Keratinocyte (primary cell): ENCODE data around the gene VCL. TPM values are rescaled to one million over a fixed set of nuclear protein-coding genes. Genes with fewer than 3 reads are reported as not detected.

Experiments used
- DNase-seq: peaks from one replicate; pipeline ENCODE4 v3.0.0-alpha.2; 2011; ENCODE audit warnings: low read depth, missing footprints, low spot score
- FAIRE-seq: peaks from 2 replicates; lab custom pipeline; 2011; peaks lifted over from hg19 to GRCh38; lab: Jason Lieb, UNC
- H2AFZ ChIP-seq: 2 replicates; pipeline ENCODE4 v1.6.0; 2012; ENCODE audit warnings: low read length, control low read depth, inconsistent platforms; ENCODE audit not compliant: control insufficient read depth
- H3K27ac ChIP-seq: 2 replicates; pipeline ENCODE4 v1.5.1; 2011; ENCODE audit warnings: low read length; ENCODE audit not compliant: control insufficient read depth, insufficient read depth
- H3K27me3 ChIP-seq: 3 replicates; pipeline ENCODE4 v1.6.0; 2011; ENCODE audit warnings: low read length; ENCODE audit not compliant: control insufficient read depth, insufficient read depth; ENCODE audit errors: extremely low read depth
- H3K36me3 ChIP-seq, 2 experiments: 2 replicates in 1 of 2; 3 replicates in 1 of 2; pipeline ENCODE4 v1.5.1; 2011; ENCODE audit warnings: low read length in 2 of 2, mild to moderate bottlenecking in 1 of 2; ENCODE audit not compliant: control insufficient read depth in 2 of 2, insufficient read depth in 2 of 2; ENCODE audit errors: extremely low read depth in 1 of 2
- H3K4me1 ChIP-seq: 3 replicates; pipeline ENCODE4 v1.5.1; 2011; ENCODE audit warnings: low read length; ENCODE audit not compliant: control insufficient read depth, insufficient read depth; ENCODE audit errors: extremely low read depth
- H3K4me2 ChIP-seq: 3 replicates; pipeline ENCODE4 v1.6.0; 2011; ENCODE audit warnings: low read depth, low read length; ENCODE audit not compliant: control insufficient read depth, insufficient read depth; ENCODE audit errors: extremely low read depth
- H3K4me3 ChIP-seq, 3 experiments: fragments of 200-600 bp in 1 of 3; sonication (generic) in 1 of 3; 2 replicates in 2 of 3; 3 replicates in 1 of 3; pipeline ENCODE4 v1.5.1; 2011 to 2016; ENCODE audit warnings: low read length in 3 of 3, mild to moderate bottlenecking in 3 of 3, control low read depth in 2 of 3, inconsistent platforms in 1 of 3, low read depth in 1 of 3, mixed read lengths in 1 of 3, mixed run types in 1 of 3, moderate library complexity in 1 of 3; ENCODE audit not compliant: control insufficient read depth in 2 of 3, insufficient read depth in 2 of 3; ENCODE audit errors: extremely low read depth in 1 of 3
- H3K79me2 ChIP-seq: 2 replicates; pipeline ENCODE4 v1.6.0; 2012; ENCODE audit warnings: low read length; ENCODE audit not compliant: control insufficient read depth, insufficient read depth
- H3K9ac ChIP-seq: 3 replicates; pipeline ENCODE4 v1.6.0; 2011; ENCODE audit warnings: low read length; ENCODE audit not compliant: control insufficient read depth, insufficient read depth; ENCODE audit errors: extremely low read depth
- H3K9me1 ChIP-seq: 3 replicates; pipeline ENCODE4 v1.6.0; 2011; ENCODE audit warnings: low read length; ENCODE audit not compliant: control insufficient read depth, insufficient read depth; ENCODE audit errors: extremely low read depth
- H3K9me3 ChIP-seq: 2 replicates; pipeline ENCODE4 v1.5.1; 2012; ENCODE audit warnings: low read depth, low read length; ENCODE audit not compliant: control insufficient read depth
- H4K20me1 ChIP-seq: 3 replicates; pipeline ENCODE4 v1.6.0; 2011; ENCODE audit warnings: low read length; ENCODE audit not compliant: control insufficient read depth, insufficient read depth; ENCODE audit errors: extremely low read depth
- CTCF ChIP-seq, 3 experiments: IDR thresholded peaks in 1 of 3; conservative IDR thresholded peaks in 1 of 3; optimal IDR thresholded peaks in 1 of 3; 2 replicates in 2 of 3; 3 replicates in 1 of 3; pipeline versions ENCODE3 to v1.5.1; 2011; ENCODE audit warnings: low read length in 3 of 3, mild to moderate bottlenecking in 3 of 3, moderate library complexity in 2 of 3, control low read depth in 1 of 3, inconsistent platforms in 1 of 3; ENCODE audit not compliant: insufficient read depth in 2 of 3; ENCODE audit errors: extremely low read depth in 1 of 3
- EZH2 ChIP-seq: IDR thresholded peaks from one replicate; pipeline ENCODE4 v1.6.1; 2012; ENCODE audit warnings: inconsistent platforms, mild to moderate bottlenecking, low read length, moderate library complexity
- dilution Hi-C: fragments of 300-500 bp; cut with MboI; formaldehyde crosslinking; loops from one replicate; pipeline ENCODE4 v1.7.0; 2020; ENCODE audit warnings: low sequenced_read_pairs; ENCODE audit not compliant: extremely low pct_ligation_motif_present
- polyA plus RNA-seq, 5 experiments: library from polyadenylated mRNA; depleted of rRNA in 3 of 5; stranded (reverse) in 3 of 5; stranded (forward) in 1 of 5; unstranded in 1 of 5; fragments of >200 nt; gene quantifications; 1 replicate in 1 of 5; 2 replicates in 3 of 5; 3 replicates in 1 of 5; pipeline versions ENCODE4 v1.2.1 to v1.2.3, GENCODE V29; 2011 to 2012; ENCODE audit warnings: missing spikeins in 2 of 5, low read depth in 1 of 5, low replicate concordance in 1 of 5

The VCL gene
- polyA plus RNA-seq, 1 donor (not counting 4 experiments of a cell fraction or from before 2014, with no cell fraction given) = 102 TPM

- DNase-seq (no peak), FAIRE-seq (peak; percentile 13)
- Histone ChIP-seq H3K27ac (no peak overlapping the region), H2AFZ (no peak overlapping the region), H3K79me2 (peaks cover 6% of the 10 kb centered on the region), H3K4me3 (no peak overlapping the region), H3K9me1 (no peaks in the 10 kb centered on the region), H3K36me3 (peaks cover 23 to 27% of the 10 kb centered on the region in 2 experiments), H4K20me1 (no peaks in the 10 kb centered on the region), H3K4me1 (peaks cover 21% of the 10 kb centered on the region), H3K27me3 (no peaks in the 10 kb centered on the region), H3K4me2 (no peak overlapping the region), H3K9ac (no peak overlapping the region), H3K9me3 (no peaks in the 10 kb centered on the region)
- TF ChIP-seq CTCF (optimal IDR thresholded peaks at IDR 0.05 in 1 of 3, IDR thresholded peaks at IDR 0.05 in 1 of 3, conservative IDR thresholded peaks at IDR 0.05 in 1 of 3; ENCODE audit: extremely low read depth in 1 of 3, insufficient read depth in 2 of 3, low read length in 3 of 3) (no peak), EZH2 (no peak)
- dilution Hi-C loops = no loop called here
Measured at GRCh38 chr10:74078037-74078436, 80.1 kb downstream of the VCL start.

- Histone ChIP-seq H3K27me3 (no peaks in the 10 kb centered on the region), H3K9ac (no peak overlapping the region), H3K9me1 (no peaks in the 10 kb centered on the region), H3K4me2 (peak overlapping the region; percentile 59), H4K20me1 (no peaks in the 10 kb centered on the region), H2AFZ (no peak overlapping the region), H3K27ac (peak overlapping the region; percentile 40), H3K4me3 (no peak overlapping the region), H3K79me2 (peaks cover 6% of the 10 kb centered on the region), H3K9me3 (no peaks in the 10 kb centered on the region), H3K36me3 (peaks cover 13 to 25% of the 10 kb centered on the region in 2 experiments), H3K4me1 (peaks cover 21% of the 10 kb centered on the region)
- dilution Hi-C loops = no loop called here
- FAIRE-seq (no peak), DNase-seq (no peak)
- TF ChIP-seq EZH2 (no peak), CTCF (optimal IDR thresholded peaks at IDR 0.05 in 1 of 3, IDR thresholded peaks at IDR 0.05 in 1 of 3, conservative IDR thresholded peaks at IDR 0.05 in 1 of 3; ENCODE audit: extremely low read depth in 1 of 3, insufficient read depth in 2 of 3, low read length in 3 of 3) (no peak)
Measured at GRCh38 chr10:74079028-74079935, 81.4 kb downstream of the VCL start.
